DOHH2 (cell line): ENCODE data around the gene CBFA2T3.

Experiments used
- H3F3A ChIP-seq: fragments of 200-600 bp; sonication (generic), shearing (Covaris generic); 2 replicates; pipeline ENCODE4 v1.6.0; 2016; ENCODE audit warnings: antibody characterized with exemption, mild to moderate bottlenecking; ENCODE audit not compliant: control insufficient read depth, insufficient read depth
- H3K27ac ChIP-seq: fragments of 200-600 bp; sonication (generic); 2 replicates; pipeline ENCODE4 v1.5.1; 2014; ENCODE audit warnings: low read depth, mild to moderate bottlenecking, low read length, moderate library complexity
- H3K27me3 ChIP-seq: fragments of 200-600 bp; sonication (generic); 2 replicates; pipeline ENCODE4 v1.6.1; 2014; ENCODE audit warnings: mild to moderate bottlenecking, low read length, mixed read lengths; ENCODE audit not compliant: control insufficient read depth
- H3K36me3 ChIP-seq: fragments of 200-600 bp; sonication (generic); 2 replicates; pipeline ENCODE4 v1.6.1; 2014; ENCODE audit warnings: mild to moderate bottlenecking, low read length, moderate library complexity, mixed read lengths; ENCODE audit not compliant: control insufficient read depth
- H3K4me1 ChIP-seq: fragments of 200-600 bp; sonication (generic); 2 replicates; pipeline ENCODE4 v1.6.1; 2014; ENCODE audit warnings: mild to moderate bottlenecking, low read length, mixed read lengths; ENCODE audit not compliant: control insufficient read depth
- H3K4me2 ChIP-seq: fragments of 200-600 bp; sonication (generic); 2 replicates; pipeline ENCODE4 v1.6.0; 2014; ENCODE audit warnings: mild to moderate bottlenecking, low read length, moderate library complexity
- H3K4me3 ChIP-seq: fragments of 200-600 bp; sonication (generic); 2 replicates; pipeline ENCODE4 v1.5.1; 2014; ENCODE audit warnings: mild to moderate bottlenecking, low read length, mixed read lengths
- H3K79me2 ChIP-seq: fragments of 200-600 bp; sonication (generic); 2 replicates; pipeline ENCODE4 v1.6.1; 2014; ENCODE audit warnings: mild to moderate bottlenecking, low read length, mixed read lengths; ENCODE audit not compliant: control insufficient read depth
- H3K9me2 ChIP-seq: fragments of 200-600 bp; sonication (generic); replicated peaks from 2 replicates; pipeline ENCODE4 v1.6.1; 2014; ENCODE audit warnings: mild to moderate bottlenecking, low read length, mixed read lengths; ENCODE audit not compliant: control insufficient read depth
- H3K9me3 ChIP-seq: fragments of 200-600 bp; sonication (generic); 2 replicates; pipeline ENCODE4 v1.6.1; 2014; ENCODE audit warnings: antibody characterized with exemption, low read length, mixed read lengths; ENCODE audit not compliant: control insufficient read depth, insufficient read depth
- H4K20me1 ChIP-seq: fragments of 200-600 bp; sonication (generic); 2 replicates; pipeline ENCODE4 v1.6.0; 2014; ENCODE audit warnings: low read depth, mild to moderate bottlenecking, antibody characterized with exemption, low read length, moderate library complexity; ENCODE audit not compliant: control insufficient read depth, insufficient read depth
- CTCF ChIP-seq: fragments of 200-600 bp; sonication (generic); IDR thresholded peaks from one replicate; pipeline ENCODE4 v1.5.1; 2014; ENCODE audit warnings: antibody characterized with exemption, mild to moderate bottlenecking, low read depth, low read length; ENCODE audit not compliant: poor library complexity, severe bottlenecking
- EZH2phosphoT487 ChIP-seq: fragments of 200-600 bp; sonication (generic); IDR thresholded peaks from 2 replicates; pipeline ENCODE4 v1.6.1; 2017; ENCODE audit warnings: borderline replicate concordance, mild to moderate bottlenecking, antibody characterized with exemption, low read length, moderate library complexity, mixed read lengths

CBFA2T3 gene

GRCh38 chr16:88962478-88963152 lies 14.4 kb downstream of the CBFA2T3 start:
- Histone ChIP-seq H3K27ac (no peak overlapping the region), H4K20me1 (no peaks in the 10 kb centered on the region), H3K36me3 (no peaks in the 10 kb centered on the region), H3K9me2 (no peaks in the 10 kb centered on the region), H3K9me3 (no peaks in the 10 kb centered on the region), H3K4me2 (no peak overlapping the region), H3K4me3 (no peak overlapping the region), H3K4me1 (peaks cover 29% of the 10 kb centered on the region), H3K27me3 (no peaks in the 10 kb centered on the region), H3F3A (peaks cover 16% of the 10 kb centered on the region), H3K79me2 (no peaks in the 10 kb centered on the region)
- TF ChIP-seq CTCF (no peak), EZH2phosphoT487 (no peak)

- H3K27ac ChIP-seq = no peak overlapping the region
- no peaks in the 10 kb centered on the region for H3K9me2 ChIP-seq
- peaks cover 15% of the 10 kb centered on the region for H3F3A ChIP-seq
- H3K79me2 ChIP-seq = no peaks in the 10 kb centered on the region
- no peaks in the 10 kb centered on the region for H4K20me1 ChIP-seq
- H3K4me2 ChIP-seq = no peak overlapping the region
- H3K9me3 ChIP-seq = no peaks in the 10 kb centered on the region
- H3K4me3 ChIP-seq = no peak overlapping the region
- H3K4me1 ChIP-seq = peaks cover 13% of the 10 kb centered on the region
- TF ChIP-seq CTCF (no peak), EZH2phosphoT487 (no peak)
- no peaks in the 10 kb centered on the region for H3K27me3 ChIP-seq
- H3K36me3 ChIP-seq = no peaks in the 10 kb centered on the region
Observed at GRCh38 chr16:88961011-88961410, 16.0 kb downstream of the CBFA2T3 start.

- peaks cover 10% of the 10 kb centered on the region for H3F3A ChIP-seq
- no peaks in the 10 kb centered on the region for H3K36me3 ChIP-seq
- H3K9me2 ChIP-seq = no peaks in the 10 kb centered on the region
- H3K4me3 ChIP-seq = no peak overlapping the region
- no peaks in the 10 kb centered on the region for H4K20me1 ChIP-seq
- TF ChIP-seq EZH2phosphoT487 (no peak), CTCF (no peak)
- H3K27ac ChIP-seq = no peak overlapping the region
- no peaks in the 10 kb centered on the region for H3K27me3 ChIP-seq
- peaks cover 8% of the 10 kb centered on the region for H3K4me1 ChIP-seq
- H3K79me2 ChIP-seq = no peaks in the 10 kb centered on the region
- H3K9me3 ChIP-seq = no peaks in the 10 kb centered on the region
- no peak overlapping the region for H3K4me2 ChIP-seq
Observed at GRCh38 chr16:88960516-88960915, 16.5 kb downstream of the CBFA2T3 start.
